H9 (cell line): ENCODE results near the gene SGCD. TPM values are rescaled to one million over a fixed set of nuclear protein-coding genes. Genes with fewer than 3 reads are reported as not detected.

Source experiments
- DNase-seq: peaks from one replicate; pipeline ENCODE4 v3.0.0-alpha.2; 2017
- H2AFZ ChIP-seq: one replicate; pipeline ENCODE4 v1.6.1; 2013; ENCODE audit warnings: mild to moderate bottlenecking, low read length, control low read depth, moderate library complexity
- H2AK5ac ChIP-seq: 2 replicates; pipeline ENCODE4 v1.6.1; 2013; ENCODE audit warnings: low read length, control low read depth, mixed read lengths; ENCODE audit not compliant: insufficient read length
- H2BK120ac ChIP-seq: one replicate; pipeline ENCODE4 v1.6.1; 2013; ENCODE audit warnings: low read depth, mild to moderate bottlenecking, low read length, control low read depth, inconsistent platforms; ENCODE audit not compliant: poor library complexity, severe bottlenecking
- H2BK12ac ChIP-seq: 2 replicates; pipeline ENCODE4 v1.6.1; 2013; ENCODE audit warnings: low read length, control low read depth, mixed read lengths, low read depth; ENCODE audit not compliant: insufficient read length
- H2BK15ac ChIP-seq: 2 replicates; pipeline ENCODE4 v1.6.1; 2013; ENCODE audit warnings: low read depth, low read length, control low read depth
- H2BK20ac ChIP-seq: one replicate; pipeline ENCODE4 v1.6.1; 2013; ENCODE audit warnings: low read depth, mild to moderate bottlenecking, low read length, control low read depth, inconsistent platforms; ENCODE audit not compliant: poor library complexity, severe bottlenecking
- H2BK5ac ChIP-seq: 2 replicates; pipeline ENCODE4 v1.6.1; 2013; ENCODE audit warnings: low read length, control low read depth, mixed read lengths; ENCODE audit not compliant: insufficient read length
- H3K14ac ChIP-seq: 2 replicates; pipeline ENCODE4 v1.6.1; 2013; ENCODE audit warnings: low read length, control low read depth; ENCODE audit not compliant: insufficient read depth
- H3K18ac ChIP-seq: 2 replicates; pipeline ENCODE4 v1.6.1; 2013; ENCODE audit warnings: low read depth, mild to moderate bottlenecking, mixed read lengths, low read length, control low read depth; ENCODE audit not compliant: insufficient read length
- H3K23ac ChIP-seq: 2 replicates; pipeline ENCODE4 v1.6.1; 2013; ENCODE audit warnings: low read length, control low read depth, mixed read lengths, low read depth; ENCODE audit not compliant: insufficient read length
- H3K23me2 ChIP-seq: 2 replicates; pipeline ENCODE4 v1.6.1; 2013; ENCODE audit warnings: low read depth, mild to moderate bottlenecking, mixed read lengths, low read length, control low read depth; ENCODE audit not compliant: insufficient read length, poor library complexity, severe bottlenecking
- H3K27ac ChIP-seq: 2 replicates; pipeline ENCODE4 v1.5.1; 2013; ENCODE audit warnings: low read length, control low read depth, mixed read lengths, low read depth; ENCODE audit not compliant: insufficient read length
- H3K27me3 ChIP-seq: 2 replicates; pipeline ENCODE4 v1.6.1; 2013; ENCODE audit warnings: low read length, control low read depth, inconsistent platforms; ENCODE audit not compliant: insufficient read depth
- H3K4ac ChIP-seq: 2 replicates; pipeline ENCODE4 v1.6.1; 2013; ENCODE audit warnings: low read depth, mild to moderate bottlenecking, control low read depth, inconsistent platforms, low read length, moderate library complexity
- H3K4me1 ChIP-seq: 2 replicates; pipeline ENCODE4 v1.6.1; 2013; ENCODE audit warnings: low read length, control low read depth, inconsistent platforms; ENCODE audit not compliant: insufficient read depth
- H3K4me2 ChIP-seq: 2 replicates; pipeline ENCODE4 v1.6.1; 2013; ENCODE audit warnings: low read length, control low read depth, mixed read lengths; ENCODE audit not compliant: insufficient read length, insufficient read depth
- H3K56ac ChIP-seq: 2 replicates; pipeline ENCODE4 v1.6.1; 2013; ENCODE audit warnings: low read depth, mild to moderate bottlenecking, mixed read lengths, low read length, control low read depth; ENCODE audit not compliant: insufficient read length
- H3K79me1 ChIP-seq: 2 replicates; pipeline ENCODE4 v1.6.1; 2013; ENCODE audit warnings: low read depth, mild to moderate bottlenecking, moderate library complexity, low read length, control low read depth, inconsistent platforms; ENCODE audit not compliant: insufficient read depth, poor library complexity, severe bottlenecking
- H3K79me2 ChIP-seq: 2 replicates; pipeline ENCODE4 v1.6.1; 2013; ENCODE audit warnings: low read length, control low read depth, inconsistent platforms; ENCODE audit not compliant: insufficient read depth
- H3K9ac ChIP-seq: 2 replicates; pipeline ENCODE4 v1.6.1; 2013; ENCODE audit warnings: low read length, control low read depth, mixed read lengths; ENCODE audit not compliant: insufficient read length; ENCODE audit errors: extremely low read depth
- H3K9me3 ChIP-seq: one replicate; pipeline ENCODE4 v1.6.1; 2013; ENCODE audit warnings: low read depth, low read length, inconsistent platforms; ENCODE audit not compliant: control insufficient read depth
- H3T11ph ChIP-seq: one replicate; pipeline ENCODE4 v1.6.1; 2013; ENCODE audit warnings: mild to moderate bottlenecking, low read length, control low read depth, inconsistent platforms
- H4K20me1 ChIP-seq: one replicate; pipeline ENCODE4 v1.6.1; 2013; ENCODE audit not compliant: control insufficient read depth, insufficient read length, insufficient read depth
- H4K5ac ChIP-seq: 2 replicates; pipeline ENCODE4 v1.6.1; 2013; ENCODE audit warnings: low read depth, mild to moderate bottlenecking, mixed read lengths, low read length, control low read depth; ENCODE audit not compliant: insufficient read length
- H4K8ac ChIP-seq: replicated peaks from 2 replicates; pipeline ENCODE4 v1.6.1; 2013; ENCODE audit warnings: low read length, control low read depth, mixed read lengths, low read depth; ENCODE audit not compliant: insufficient read length
- H4K91ac ChIP-seq: 2 replicates; pipeline ENCODE4 v1.6.1; 2013; ENCODE audit warnings: low read depth, mild to moderate bottlenecking, moderate library complexity, mixed read lengths, low read length, control low read depth; ENCODE audit not compliant: insufficient read length
- H3K27ac Mint-ChIP-seq, 3 experiments: 2 replicates in 2 of 3; 3 replicates in 1 of 3; pipeline ENCODE4 v1.8.0; 2020 to 2021; ENCODE audit warnings: mixed read lengths in 3 of 3, mild to moderate bottlenecking in 1 of 3, moderate library complexity in 1 of 3
- H3K27me3 Mint-ChIP-seq: 2 replicates; pipeline ENCODE4 v1.8.0; 2021; ENCODE audit warnings: low read depth, mild to moderate bottlenecking, moderate library complexity, mixed read lengths
- H3K36me3 Mint-ChIP-seq, 3 experiments: 2 replicates in 2 of 3; 3 replicates in 1 of 3; pipeline ENCODE4 v1.8.0; 2020 to 2021; ENCODE audit warnings: low read depth in 3 of 3, mixed read lengths in 3 of 3; ENCODE audit not compliant: insufficient read depth in 1 of 3
- H3K4me1 Mint-ChIP-seq, 2 experiments: 2 replicates each; pipeline ENCODE4 v1.8.0; 2020; ENCODE audit warnings: mixed read lengths in 2 of 2
- H3K4me3 Mint-ChIP-seq, 2 experiments: 2 replicates in 1 of 2; 3 replicates in 1 of 2; pipeline ENCODE4 v1.8.0; 2020 to 2021; ENCODE audit warnings: mild to moderate bottlenecking in 2 of 2, mixed read lengths in 2 of 2, moderate library complexity in 1 of 2
- H3K9me3 Mint-ChIP-seq, 2 experiments: 2 replicates in 1 of 2; 3 replicates in 1 of 2; pipeline ENCODE4 v1.8.0; 2020; ENCODE audit warnings: mild to moderate bottlenecking in 2 of 2, mixed read lengths in 2 of 2, moderate library complexity in 1 of 2
- CTCF ChIP-seq: fragments of 200-600 bp; sonication (generic); conservative IDR thresholded peaks from 3 replicates; pipeline ENCODE4 v1.8.0; 2021; ENCODE audit warnings: antibody characterized with exemption, mild to moderate bottlenecking
- WGBS: extraction: QIAGEN DNeasy Blood & Tissue Kit; methylation state at CpG from one replicate; pipeline ENCODE4 v1.1.7; 2013; ENCODE audit warnings: missing lambda C conversion rate, low lambda C conversion rate, mixed read lengths; ENCODE audit not compliant: insufficient read length; ENCODE audit errors: extremely low coverage; 5-methylcytosine and 5-hydroxymethylcytosine counted together
- total RNA-seq: library from RNA; stranded (reverse); gene quantifications from 2 replicates; pipeline ENCODE4 v1.2.1, GENCODE V29; 2021

Gene SGCD
- total RNA-seq, 1 experiment from 2014 or later = 0.11 TPM

- no peak overlapping the region for H3K4me3 Mint-ChIP-seq
- no peaks in the 10 kb centered on the region for H3K36me3 Mint-ChIP-seq
- H2BK20ac ChIP-seq = no peak overlapping the region
- H3K4ac ChIP-seq = no peak overlapping the region
- H4K20me1 ChIP-seq = no peaks in the 10 kb centered on the region
- no peak overlapping the region for H2AFZ ChIP-seq
- H3K56ac ChIP-seq = no peak overlapping the region
- no peak overlapping the region for H2AK5ac ChIP-seq
- H3K79me1 ChIP-seq = no peaks in the 10 kb centered on the region
- no peak overlapping the region for H3K18ac ChIP-seq
- H2BK120ac ChIP-seq = no peak overlapping the region
- no peaks in the 10 kb centered on the region for H3K27me3 ChIP-seq
- DNase-seq = no peak
- H2BK5ac ChIP-seq = no peak overlapping the region
- H3K14ac ChIP-seq = no peak overlapping the region
- H3K23ac ChIP-seq = no peak overlapping the region
- H3K23me2 ChIP-seq = no peaks in the 10 kb centered on the region
- no peaks in the 10 kb centered on the region for H3K9me3 Mint-ChIP-seq
- H4K91ac ChIP-seq = no peak overlapping the region
- 0 out of 2 replicates have a peak, but pooled peaks cover 3% of the 10 kb centered on the region for H3K4me1 ChIP-seq
- H2BK12ac ChIP-seq = no peak overlapping the region
- H3K27ac Mint-ChIP-seq = no peak overlapping the region
- no peak overlapping the region for H3K4me2 ChIP-seq
- no peak overlapping the region for H3K27ac ChIP-seq
- no peak overlapping the region for H4K8ac ChIP-seq
- H3K9ac ChIP-seq = no peak overlapping the region
- H2BK15ac ChIP-seq = no peak overlapping the region
- peaks cover 9 to 19% of the 10 kb centered on the region in 2 experiments for H3K4me1 Mint-ChIP-seq
- no peak overlapping the region for H3T11ph ChIP-seq
- H3K79me2 ChIP-seq = no peaks in the 10 kb centered on the region
- H4K5ac ChIP-seq = no peak overlapping the region
- WGBS = no CpG with 5 or more reads among the region's 2 CpGs
- no peaks in the 10 kb centered on the region for H3K9me3 ChIP-seq
- H3K27me3 Mint-ChIP-seq = no peaks in the 10 kb centered on the region; the same call in 1 of the 2 replicates
- TF ChIP-seq CTCF = no peak
Observed at GRCh38 chr5:156694598-156694997, 367.6 kb downstream of the SGCD start.
